HEK293 (cell line): Measurements from ENCODE around the gene RPS26.

ENCODE experiments used
- GLIS2 ChIP-seq: fragments of 450-650 bp; formaldehyde crosslinking; IDR thresholded peaks from 2 replicates; pipeline ENCODE4 v1.5.1; 2016; ENCODE audit warnings: missing biosample characterization, missing genetic modification characterization
- KLF16 ChIP-seq: fragments of 450-650 bp; formaldehyde crosslinking; IDR thresholded peaks from 2 replicates; pipeline ENCODE4 v1.5.1; 2017; ENCODE audit warnings: missing biosample characterization, missing genetic modification characterization
- MEIS1 ChIP-seq: sonication (generic); formaldehyde crosslinking; IDR thresholded peaks from 2 replicates; pipeline ENCODE4 v1.8.1; 2022; ENCODE audit warnings: missing genetic modification reagents, mild to moderate bottlenecking, borderline replicate concordance
- MZF1 ChIP-seq: fragments of 450-650 bp; formaldehyde crosslinking; IDR thresholded peaks from 2 replicates; pipeline ENCODE4 v1.5.1; 2017; ENCODE audit warnings: missing biosample characterization, missing genetic modification characterization, borderline replicate concordance
- ZEB2 ChIP-seq: fragments of 450-650 bp; formaldehyde crosslinking; IDR thresholded peaks from 2 replicates; pipeline ENCODE4 v1.5.1; 2016; ENCODE audit warnings: missing biosample characterization, missing genetic modification characterization
- ZNF140 ChIP-seq: fragments of 450-650 bp; formaldehyde crosslinking; IDR thresholded peaks from 2 replicates; pipeline ENCODE4 v1.5.1; 2016; ENCODE audit warnings: missing biosample characterization, missing genetic modification characterization
- ZNF169 ChIP-seq: fragments of 450-650 bp; formaldehyde crosslinking; IDR thresholded peaks from 2 replicates; pipeline ENCODE4 v1.5.1; 2016; ENCODE audit warnings: missing biosample characterization, missing genetic modification characterization
- ZNF175 ChIP-seq: fragments of 450-650 bp; formaldehyde crosslinking; IDR thresholded peaks from 2 replicates; pipeline ENCODE4 v1.5.1; 2016; ENCODE audit warnings: missing biosample characterization, missing genetic modification characterization
- ZNF23 ChIP-seq: fragments of 450-650 bp; formaldehyde crosslinking; IDR thresholded peaks from 2 replicates; pipeline ENCODE4 v1.5.1; 2016; ENCODE audit warnings: missing biosample characterization, missing genetic modification characterization, borderline replicate concordance
- ZNF248 ChIP-seq: fragments of 450-650 bp; formaldehyde crosslinking; IDR thresholded peaks from 2 replicates; pipeline ENCODE4 v1.5.1; 2017; ENCODE audit warnings: missing biosample characterization, missing genetic modification characterization
- ZNF311 ChIP-seq: fragments of 450-650 bp; formaldehyde crosslinking; IDR thresholded peaks from 2 replicates; pipeline ENCODE4 v1.5.1; 2017; ENCODE audit warnings: missing biosample characterization, missing genetic modification characterization, borderline replicate concordance
- ZNF324 ChIP-seq: fragments of 450-650 bp; formaldehyde crosslinking; IDR thresholded peaks from 2 replicates; pipeline ENCODE4 v1.5.1; 2016; ENCODE audit warnings: missing biosample characterization, missing genetic modification characterization
- ZNF350 ChIP-seq: fragments of 450-650 bp; formaldehyde crosslinking; IDR thresholded peaks from 2 replicates; pipeline ENCODE4 v1.5.0; 2017; ENCODE audit warnings: missing biosample characterization, mild to moderate bottlenecking, missing genetic modification characterization
- ZNF354C ChIP-seq: fragments of 450-650 bp; formaldehyde crosslinking; IDR thresholded peaks from 2 replicates; pipeline ENCODE4 v1.5.1; 2016; ENCODE audit warnings: missing biosample characterization, missing genetic modification characterization, low read depth, borderline replicate concordance
- ZNF473 ChIP-seq: fragments of 450-650 bp; formaldehyde crosslinking; IDR thresholded peaks from 2 replicates; pipeline ENCODE4 v1.5.1; 2017; ENCODE audit warnings: missing biosample characterization, missing genetic modification characterization
- ZNF510 ChIP-seq: fragments of 450-650 bp; formaldehyde crosslinking; IDR thresholded peaks from 2 replicates; pipeline ENCODE4 v1.5.1; 2018; ENCODE audit warnings: mild to moderate bottlenecking, missing genetic modification characterization, missing biosample characterization; ENCODE audit not compliant: insufficient replicate concordance
- ZNF530 ChIP-seq: fragments of 450-650 bp; formaldehyde crosslinking; IDR thresholded peaks from 2 replicates; pipeline ENCODE4 v1.5.1; 2016; ENCODE audit warnings: low read depth, missing biosample characterization, missing genetic modification characterization
- ZNF544 ChIP-seq: fragments of 450-650 bp; formaldehyde crosslinking; IDR thresholded peaks from 2 replicates; pipeline ENCODE4 v1.5.0; 2017; ENCODE audit warnings: missing biosample characterization, missing genetic modification characterization
- ZNF596 ChIP-seq: fragments of 450-650 bp; IDR thresholded peaks from 2 replicates; pipeline ENCODE4 v1.5.0; 2018; ENCODE audit warnings: missing biosample characterization, mild to moderate bottlenecking, missing genetic modification characterization, moderate library complexity
- ZNF610 ChIP-seq: fragments of 450-650 bp; formaldehyde crosslinking; IDR thresholded peaks from 2 replicates; pipeline ENCODE4 v1.5.1; 2016; ENCODE audit warnings: missing biosample characterization, missing genetic modification characterization, borderline replicate concordance
- ZNF707 ChIP-seq: fragments of 450-650 bp; formaldehyde crosslinking; IDR thresholded peaks from 2 replicates; pipeline ENCODE4 v1.5.1; 2016; ENCODE audit warnings: missing biosample characterization, missing genetic modification characterization
- ZNF76 ChIP-seq: fragments of 450-650 bp; formaldehyde crosslinking; IDR thresholded peaks from 2 replicates; pipeline ENCODE4; 2016; ENCODE audit warnings: low read depth, missing biosample characterization, missing genetic modification characterization, borderline replicate concordance
- ZNF777 ChIP-seq: fragments of 450-650 bp; formaldehyde crosslinking; IDR thresholded peaks from 2 replicates; pipeline ENCODE4 v1.5.1; 2017; ENCODE audit warnings: missing biosample characterization, missing genetic modification characterization, borderline replicate concordance
- ZXDB ChIP-seq: fragments of 450-650 bp; formaldehyde crosslinking; IDR thresholded peaks from 2 replicates; pipeline ENCODE4 v1.5.1; 2016; ENCODE audit warnings: missing biosample characterization, missing genetic modification characterization
- TF ChIP-seq, protein P1 (sequence below): fragments of 450-650 bp; formaldehyde crosslinking; IDR thresholded peaks from 2 replicates; pipeline ENCODE4 v1.5.1; 2016; ENCODE audit warnings: missing biosample characterization, missing genetic modification characterization
- TF ChIP-seq, protein P2 (sequence below): fragments of 450-650 bp; formaldehyde crosslinking; conservative IDR thresholded peaks from 2 replicates; pipeline ENCODE4 v1.5.1; 2016; ENCODE audit warnings: low read depth, missing biosample characterization, missing genetic modification characterization
- TF ChIP-seq, protein P3 (sequence below): fragments of 450-650 bp; formaldehyde crosslinking; IDR thresholded peaks from 2 replicates; pipeline ENCODE4 v1.5.1; 2016; ENCODE audit warnings: missing biosample characterization, missing genetic modification characterization
- TF ChIP-seq, protein P4 (sequence below): fragments of 450-650 bp; formaldehyde crosslinking; IDR thresholded peaks from 2 replicates; pipeline ENCODE4 v1.5.1; 2016; ENCODE audit warnings: missing biosample characterization, missing genetic modification characterization
- TF ChIP-seq, protein P5 (sequence below): fragments of 450-650 bp; formaldehyde crosslinking; IDR thresholded peaks from 2 replicates; pipeline ENCODE4 v1.5.1; 2016; ENCODE audit warnings: missing biosample characterization, missing genetic modification characterization
- TF ChIP-seq, protein P6 (sequence below): fragments of 450-650 bp; formaldehyde crosslinking; IDR thresholded peaks from 2 replicates; pipeline ENCODE4 v1.5.1; 2016; ENCODE audit warnings: missing biosample characterization, missing genetic modification characterization, low read depth

RPS26 gene

DNA sequence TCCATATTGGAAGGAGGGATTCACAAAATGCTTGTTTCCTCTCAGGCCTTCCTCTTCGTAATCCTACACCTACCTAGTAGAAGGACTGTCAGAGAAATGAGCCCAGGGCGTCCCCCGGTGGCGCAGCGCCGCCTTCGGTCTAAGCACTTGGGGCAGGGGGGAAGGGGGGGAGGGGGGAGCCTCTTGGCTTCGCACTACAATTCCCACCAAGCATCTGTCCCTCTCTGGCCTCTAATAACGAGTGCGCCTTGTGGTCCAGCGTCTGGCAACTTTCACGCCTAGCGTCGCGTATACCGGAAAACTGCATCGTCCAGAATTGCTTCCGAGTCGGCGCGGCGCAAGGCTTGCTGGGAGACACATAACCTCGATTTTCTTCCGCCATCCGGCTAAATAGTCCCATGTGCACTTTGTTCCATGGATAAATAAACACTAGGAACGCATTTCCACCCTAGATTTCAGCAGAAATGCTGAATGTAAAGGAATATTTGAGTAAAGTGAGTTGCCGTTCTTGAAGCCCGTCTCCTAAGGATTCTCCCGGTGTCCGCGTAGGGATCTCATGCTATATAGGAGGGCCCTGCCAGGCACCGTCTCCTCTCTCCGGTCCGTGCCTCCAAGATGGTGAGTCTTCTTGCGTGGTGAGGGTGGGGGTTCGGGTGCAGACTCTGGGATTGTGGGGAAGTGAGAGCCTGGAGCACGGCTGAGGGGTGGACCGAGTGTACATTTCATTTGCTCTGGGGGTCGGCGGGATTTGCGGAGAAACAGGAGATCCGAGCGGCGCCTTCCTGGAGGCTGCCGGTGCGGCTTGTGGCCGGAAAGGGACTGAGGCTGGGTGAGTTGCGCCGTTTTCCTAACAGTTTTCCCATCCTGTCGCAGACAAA lies at the start of gene RPS26 (continued):
- TF ChIP-seq, protein P1, sequence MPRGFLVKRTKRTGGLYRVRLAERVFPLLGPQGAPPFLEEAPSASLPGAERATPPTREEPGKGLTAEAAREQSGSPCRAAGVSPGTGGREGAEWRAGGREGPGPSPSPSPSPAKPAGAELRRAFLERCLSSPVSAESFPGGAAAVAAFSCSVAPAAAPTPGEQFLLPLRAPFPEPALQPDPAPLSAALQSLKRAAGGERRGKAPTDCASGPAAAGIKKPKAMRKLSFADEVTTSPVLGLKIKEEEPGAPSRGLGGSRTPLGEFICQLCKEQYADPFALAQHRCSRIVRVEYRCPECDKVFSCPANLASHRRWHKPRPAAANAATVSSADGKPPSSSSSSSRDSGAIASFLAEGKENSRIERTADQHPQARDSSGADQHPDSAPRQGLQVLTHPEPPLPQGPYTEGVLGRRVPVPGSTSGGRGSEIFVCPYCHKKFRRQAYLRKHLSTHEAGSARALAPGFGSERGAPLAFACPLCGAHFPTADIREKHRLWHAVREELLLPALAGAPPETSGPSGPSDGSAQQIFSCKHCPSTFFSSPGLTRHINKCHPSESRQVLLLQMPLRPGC (tag by site-specific recombination), result peak; percentile 93
- no peak for TF ChIP-seq ZNF707 (tag by site-specific recombination)
- TF ChIP-seq, protein P2, sequence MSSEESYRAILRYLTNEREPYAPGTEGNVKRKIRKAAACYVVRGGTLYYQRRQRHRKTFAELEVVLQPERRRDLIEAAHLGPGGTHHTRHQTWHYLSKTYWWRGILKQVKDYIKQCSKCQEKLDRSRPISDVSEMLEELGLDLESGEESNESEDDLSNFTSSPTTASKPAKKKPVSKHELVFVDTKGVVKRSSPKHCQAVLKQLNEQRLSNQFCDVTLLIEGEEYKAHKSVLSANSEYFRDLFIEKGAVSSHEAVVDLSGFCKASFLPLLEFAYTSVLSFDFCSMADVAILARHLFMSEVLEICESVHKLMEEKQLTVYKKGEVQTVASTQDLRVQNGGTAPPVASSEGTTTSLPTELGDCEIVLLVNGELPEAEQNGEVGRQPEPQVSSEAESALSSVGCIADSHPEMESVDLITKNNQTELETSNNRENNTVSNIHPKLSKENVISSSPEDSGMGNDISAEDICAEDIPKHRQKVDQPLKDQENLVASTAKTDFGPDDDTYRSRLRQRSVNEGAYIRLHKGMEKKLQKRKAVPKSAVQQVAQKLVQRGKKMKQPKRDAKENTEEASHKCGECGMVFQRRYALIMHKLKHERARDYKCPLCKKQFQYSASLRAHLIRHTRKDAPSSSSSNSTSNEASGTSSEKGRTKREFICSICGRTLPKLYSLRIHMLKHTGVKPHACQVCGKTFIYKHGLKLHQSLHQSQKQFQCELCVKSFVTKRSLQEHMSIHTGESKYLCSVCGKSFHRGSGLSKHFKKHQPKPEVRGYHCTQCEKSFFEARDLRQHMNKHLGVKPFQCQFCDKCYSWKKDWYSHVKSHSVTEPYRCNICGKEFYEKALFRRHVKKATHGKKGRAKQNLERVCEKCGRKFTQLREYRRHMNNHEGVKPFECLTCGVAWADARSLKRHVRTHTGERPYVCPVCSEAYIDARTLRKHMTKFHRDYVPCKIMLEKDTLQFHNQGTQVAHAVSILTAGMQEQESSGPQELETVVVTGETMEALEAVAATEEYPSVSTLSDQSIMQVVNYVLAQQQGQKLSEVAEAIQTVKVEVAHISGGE (tag by site-specific recombination), result peak; percentile 95
- TF ChIP-seq, protein P3, sequence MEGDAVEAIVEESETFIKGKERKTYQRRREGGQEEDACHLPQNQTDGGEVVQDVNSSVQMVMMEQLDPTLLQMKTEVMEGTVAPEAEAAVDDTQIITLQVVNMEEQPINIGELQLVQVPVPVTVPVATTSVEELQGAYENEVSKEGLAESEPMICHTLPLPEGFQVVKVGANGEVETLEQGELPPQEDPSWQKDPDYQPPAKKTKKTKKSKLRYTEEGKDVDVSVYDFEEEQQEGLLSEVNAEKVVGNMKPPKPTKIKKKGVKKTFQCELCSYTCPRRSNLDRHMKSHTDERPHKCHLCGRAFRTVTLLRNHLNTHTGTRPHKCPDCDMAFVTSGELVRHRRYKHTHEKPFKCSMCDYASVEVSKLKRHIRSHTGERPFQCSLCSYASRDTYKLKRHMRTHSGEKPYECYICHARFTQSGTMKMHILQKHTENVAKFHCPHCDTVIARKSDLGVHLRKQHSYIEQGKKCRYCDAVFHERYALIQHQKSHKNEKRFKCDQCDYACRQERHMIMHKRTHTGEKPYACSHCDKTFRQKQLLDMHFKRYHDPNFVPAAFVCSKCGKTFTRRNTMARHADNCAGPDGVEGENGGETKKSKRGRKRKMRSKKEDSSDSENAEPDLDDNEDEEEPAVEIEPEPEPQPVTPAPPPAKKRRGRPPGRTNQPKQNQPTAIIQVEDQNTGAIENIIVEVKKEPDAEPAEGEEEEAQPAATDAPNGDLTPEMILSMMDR (tag by site-specific recombination), result peak; percentile 57
- TF ChIP-seq, protein P4, sequence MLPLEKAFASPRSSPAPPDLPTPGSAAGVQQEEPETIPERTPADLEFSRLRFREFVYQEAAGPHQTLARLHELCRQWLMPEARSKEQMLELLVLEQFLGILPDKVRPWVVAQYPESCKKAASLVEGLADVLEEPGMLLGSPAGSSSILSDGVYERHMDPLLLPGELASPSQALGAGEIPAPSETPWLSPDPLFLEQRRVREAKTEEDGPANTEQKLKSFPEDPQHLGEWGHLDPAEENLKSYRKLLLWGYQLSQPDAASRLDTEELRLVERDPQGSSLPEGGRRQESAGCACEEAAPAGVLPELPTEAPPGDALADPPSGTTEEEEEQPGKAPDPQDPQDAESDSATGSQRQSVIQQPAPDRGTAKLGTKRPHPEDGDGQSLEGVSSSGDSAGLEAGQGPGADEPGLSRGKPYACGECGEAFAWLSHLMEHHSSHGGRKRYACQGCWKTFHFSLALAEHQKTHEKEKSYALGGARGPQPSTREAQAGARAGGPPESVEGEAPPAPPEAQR (tag by site-specific recombination), result peak; percentile 90; the same call in 1 of the 2 replicates
- TF ChIP-seq ZNF248 (tag by site-specific recombination), result no peak
- TF ChIP-seq ZNF350, result no peak
- TF ChIP-seq ZNF169, result no peak
- no peak for TF ChIP-seq MEIS1
- TF ChIP-seq ZXDB (tag by site-specific recombination), result peak; percentile 99
- TF ChIP-seq ZNF23 (tag by site-specific recombination), result no peak
- TF ChIP-seq ZEB2 (tag by site-specific recombination), result peak; percentile 100
- no peak for TF ChIP-seq ZNF473 (tag by site-specific recombination)
- TF ChIP-seq, protein P5, sequence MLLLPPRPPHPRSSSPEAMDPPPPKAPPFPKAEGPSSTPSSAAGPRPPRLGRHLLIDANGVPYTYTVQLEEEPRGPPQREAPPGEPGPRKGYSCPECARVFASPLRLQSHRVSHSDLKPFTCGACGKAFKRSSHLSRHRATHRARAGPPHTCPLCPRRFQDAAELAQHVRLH, result peak; percentile 98
- TF ChIP-seq, protein P6, sequence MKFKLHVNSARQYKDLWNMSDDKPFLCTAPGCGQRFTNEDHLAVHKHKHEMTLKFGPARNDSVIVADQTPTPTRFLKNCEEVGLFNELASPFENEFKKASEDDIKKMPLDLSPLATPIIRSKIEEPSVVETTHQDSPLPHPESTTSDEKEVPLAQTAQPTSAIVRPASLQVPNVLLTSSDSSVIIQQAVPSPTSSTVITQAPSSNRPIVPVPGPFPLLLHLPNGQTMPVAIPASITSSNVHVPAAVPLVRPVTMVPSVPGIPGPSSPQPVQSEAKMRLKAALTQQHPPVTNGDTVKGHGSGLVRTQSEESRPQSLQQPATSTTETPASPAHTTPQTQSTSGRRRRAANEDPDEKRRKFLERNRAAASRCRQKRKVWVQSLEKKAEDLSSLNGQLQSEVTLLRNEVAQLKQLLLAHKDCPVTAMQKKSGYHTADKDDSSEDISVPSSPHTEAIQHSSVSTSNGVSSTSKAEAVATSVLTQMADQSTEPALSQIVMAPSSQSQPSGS (tag by site-specific recombination), result no peak
- TF ChIP-seq ZNF544 (tag by site-specific recombination), result no peak
- TF ChIP-seq GLIS2 (tag by site-specific recombination), result peak; percentile 65
- TF ChIP-seq ZNF324 (tag by site-specific recombination), result peak; percentile 100
- TF ChIP-seq ZNF610 (tag by site-specific recombination), result peak; percentile 89
- TF ChIP-seq KLF16 (tag by site-specific recombination), result peak; percentile 94
- TF ChIP-seq ZNF596, result no peak
- TF ChIP-seq ZNF530 (tag by site-specific recombination), result no peak
- peak; percentile 99 for TF ChIP-seq ZNF76 (tag by site-specific recombination)
- no peak for TF ChIP-seq ZNF354C
- no peak for TF ChIP-seq ZNF175 (tag by site-specific recombination)
- no peak for TF ChIP-seq ZNF510 (tag by site-specific recombination)
- 0 out of 2 replicates have a peak, but pooled peaks have one; percentile 47 for TF ChIP-seq ZNF777
- no peak; the same call in 1 of the 2 replicates for TF ChIP-seq MZF1 (tag by site-specific recombination)
- TF ChIP-seq ZNF311, result no peak
- TF ChIP-seq ZNF140 (tag by site-specific recombination), result no peak
